Esophagus squamous epithelium (tissue), 4 donors: ENCODE results near the gene RAB20.

Experiments used
- CTCF ChIP-seq, 6 experiments: fragments of 450-650 bp in 4 of 6; fragments of 200-600 bp in 2 of 6; sonication (generic) in 2 of 6; IDR thresholded peaks; one replicate each; pipeline ENCODE4 v1.5.1; 2016 to 2019; ENCODE audit warnings: antibody characterized with exemption in 6 of 6, mild to moderate bottlenecking in 4 of 6, moderate library complexity in 4 of 6
- POLR2A ChIP-seq, 4 donors: fragments of 450-650 bp; IDR thresholded peaks; one replicate each; pipeline ENCODE4 v1.6.1; 2017; ENCODE audit warnings: antibody characterized with exemption in 4 of 4, mild to moderate bottlenecking in 4 of 4, moderate library complexity in 3 of 4

GRCh38 chr13:110546378-110546777 is 15.1 kb downstream of the RAB20 start:
- TF ChIP-seq POLR2A (IDR thresholded peaks at IDR 0.05), result no peak
- TF ChIP-seq CTCF (IDR thresholded peaks at IDR 0.05), result no peak
